ENCODE measurements around the gene LAMB3.

DNA sequence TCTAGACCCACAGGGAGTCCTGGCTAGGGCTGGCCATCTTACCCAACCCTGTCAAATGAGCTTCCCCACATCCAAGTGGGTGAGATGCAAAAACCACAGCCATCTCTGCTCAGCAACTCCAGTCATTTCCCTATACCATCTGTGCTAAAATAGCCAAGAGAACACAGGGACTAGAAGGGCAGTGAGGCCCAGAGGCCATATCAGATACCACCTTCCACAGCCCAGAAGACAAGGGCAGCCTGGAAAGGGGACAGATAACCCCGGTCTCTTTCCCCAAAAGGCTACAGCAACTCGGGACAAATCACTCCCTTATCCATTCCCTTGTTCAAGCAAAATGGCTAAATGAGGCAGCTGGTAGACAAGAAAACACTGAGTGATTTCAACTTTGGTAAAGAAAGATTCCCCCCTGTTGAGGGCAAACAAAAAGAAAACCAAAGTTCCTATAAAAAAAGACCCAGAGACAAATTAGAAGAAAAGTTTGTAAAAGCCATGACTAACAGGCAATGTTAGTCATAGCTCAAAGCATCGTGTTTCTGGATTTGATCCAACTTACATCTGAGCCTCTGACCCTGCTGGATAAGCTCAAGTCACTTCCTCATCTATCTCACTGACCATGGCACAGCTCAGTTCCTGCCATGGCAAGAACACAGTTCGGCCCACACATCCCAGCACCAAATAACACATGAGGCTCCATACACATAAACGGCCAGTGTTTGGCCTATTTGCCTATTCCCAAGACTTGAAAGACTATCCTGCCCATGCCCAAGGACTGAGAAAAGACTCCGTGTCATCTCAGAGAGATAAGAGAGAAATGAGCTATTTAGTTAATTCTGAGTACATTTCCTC is 3.1 kb downstream of the LAMB3 start:
- TF ChIP-seq, protein P1, sequence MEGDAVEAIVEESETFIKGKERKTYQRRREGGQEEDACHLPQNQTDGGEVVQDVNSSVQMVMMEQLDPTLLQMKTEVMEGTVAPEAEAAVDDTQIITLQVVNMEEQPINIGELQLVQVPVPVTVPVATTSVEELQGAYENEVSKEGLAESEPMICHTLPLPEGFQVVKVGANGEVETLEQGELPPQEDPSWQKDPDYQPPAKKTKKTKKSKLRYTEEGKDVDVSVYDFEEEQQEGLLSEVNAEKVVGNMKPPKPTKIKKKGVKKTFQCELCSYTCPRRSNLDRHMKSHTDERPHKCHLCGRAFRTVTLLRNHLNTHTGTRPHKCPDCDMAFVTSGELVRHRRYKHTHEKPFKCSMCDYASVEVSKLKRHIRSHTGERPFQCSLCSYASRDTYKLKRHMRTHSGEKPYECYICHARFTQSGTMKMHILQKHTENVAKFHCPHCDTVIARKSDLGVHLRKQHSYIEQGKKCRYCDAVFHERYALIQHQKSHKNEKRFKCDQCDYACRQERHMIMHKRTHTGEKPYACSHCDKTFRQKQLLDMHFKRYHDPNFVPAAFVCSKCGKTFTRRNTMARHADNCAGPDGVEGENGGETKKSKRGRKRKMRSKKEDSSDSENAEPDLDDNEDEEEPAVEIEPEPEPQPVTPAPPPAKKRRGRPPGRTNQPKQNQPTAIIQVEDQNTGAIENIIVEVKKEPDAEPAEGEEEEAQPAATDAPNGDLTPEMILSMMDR (IDR thresholded peaks at IDR 0.05), result no peak
- TF ChIP-seq POLR2A (IDR thresholded peaks at IDR 0.05), result peak; percentile 27
